Sigmoid colon (tissue), 4 donors: ENCODE results near the gene ELP4.

ENCODE experiments used
- CTCF ChIP-seq, 4 experiments: fragments of 450-650 bp in 3 of 4; fragments of 200-600 bp in 1 of 4; IDR thresholded peaks; one replicate each; pipeline ENCODE4 v1.5.1; 2016 to 2019; ENCODE audit warnings: antibody characterized with exemption in 4 of 4, mild to moderate bottlenecking in 3 of 4, moderate library complexity in 2 of 4
- POLR2A ChIP-seq, 2 donors: fragments of 450-650 bp; IDR thresholded peaks; one replicate each; pipeline ENCODE4 v1.6.1; 2016; ENCODE audit warnings: antibody characterized with exemption in 2 of 2, mild to moderate bottlenecking in 2 of 2, moderate library complexity in 2 of 2
- POLR2AphosphoS5 ChIP-seq, 4 donors: sonication (generic); formaldehyde crosslinking; IDR thresholded peaks; one replicate each; pipeline ENCODE4 v1.6.1; 2017; ENCODE audit warnings: antibody characterized with exemption in 4 of 4

- TF ChIP-seq CTCF (IDR thresholded peaks at IDR 0.05) (no peak), POLR2A (IDR thresholded peaks at IDR 0.05) (no peak), POLR2AphosphoS5 (IDR thresholded peaks at IDR 0.05) (no peak)
Measured at GRCh38 chr11:31714840-31715239, 205.3 kb downstream of the ELP4 start.
